ENCODE data around the gene ZC3H10. TPM values are rescaled to one million over a fixed set of nuclear protein-coding genes. Genes with fewer than 3 reads are reported as not detected.
"Not testable (repeated sequence)": the region's sequence is repeated elsewhere in the genome, so short reads cannot be mapped to it uniquely, and the experiment has no call there.

Gene ZC3H10
- total RNA-seq, 2 experiments from 2014 or later = 12.6 to 16.5 TPM

- peak overlapping the region; percentile 94 for H3K27ac ChIP-seq (ENCODE audit: low read depth, low read length, poor library complexity, severe bottlenecking)
- peaks cover 26% of the 10 kb centered on the region for H3K4me1 ChIP-seq (ENCODE audit: insufficient read depth, low read length, poor library complexity, severe bottlenecking)
- peaks cover 63% of the 10 kb centered on the region for H3K36me3 ChIP-seq (ENCODE audit: insufficient read depth, low read length)
- peak overlapping the region; percentile 91 for H3K4me3 ChIP-seq (ENCODE audit: low read depth, low read length, poor library complexity, severe bottlenecking)
- H4K20me1 ChIP-seq (ENCODE audit: insufficient read depth, low read length) = no peaks in the 10 kb centered on the region
- H3K9me2 ChIP-seq (ENCODE audit: insufficient read depth, low read length) = no peaks in the 10 kb centered on the region
- intact Hi-C loops (cut with micrococcal nuclease; ENCODE audit: unreplicated experiment) = loop anchor here (10.0 kb wide), 1 partner anchor 519 kb away; the partner anchor contains the start of gene BAZ2A
- no peak for DNase-seq (ENCODE audit: low spot score)
- TF ChIP-seq EZH2phosphoT487 (IDR thresholded peaks at IDR 0.05; ENCODE audit: borderline replicate concordance, low read depth, low read length) = no peak
- TF ChIP-seq, protein P1, sequence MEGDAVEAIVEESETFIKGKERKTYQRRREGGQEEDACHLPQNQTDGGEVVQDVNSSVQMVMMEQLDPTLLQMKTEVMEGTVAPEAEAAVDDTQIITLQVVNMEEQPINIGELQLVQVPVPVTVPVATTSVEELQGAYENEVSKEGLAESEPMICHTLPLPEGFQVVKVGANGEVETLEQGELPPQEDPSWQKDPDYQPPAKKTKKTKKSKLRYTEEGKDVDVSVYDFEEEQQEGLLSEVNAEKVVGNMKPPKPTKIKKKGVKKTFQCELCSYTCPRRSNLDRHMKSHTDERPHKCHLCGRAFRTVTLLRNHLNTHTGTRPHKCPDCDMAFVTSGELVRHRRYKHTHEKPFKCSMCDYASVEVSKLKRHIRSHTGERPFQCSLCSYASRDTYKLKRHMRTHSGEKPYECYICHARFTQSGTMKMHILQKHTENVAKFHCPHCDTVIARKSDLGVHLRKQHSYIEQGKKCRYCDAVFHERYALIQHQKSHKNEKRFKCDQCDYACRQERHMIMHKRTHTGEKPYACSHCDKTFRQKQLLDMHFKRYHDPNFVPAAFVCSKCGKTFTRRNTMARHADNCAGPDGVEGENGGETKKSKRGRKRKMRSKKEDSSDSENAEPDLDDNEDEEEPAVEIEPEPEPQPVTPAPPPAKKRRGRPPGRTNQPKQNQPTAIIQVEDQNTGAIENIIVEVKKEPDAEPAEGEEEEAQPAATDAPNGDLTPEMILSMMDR (conservative IDR thresholded peaks at IDR 0.05; ENCODE audit: low read length) = no peak
- peak overlapping the region; percentile 71 for H3K4me2 ChIP-seq (ENCODE audit: low read length)
- H3K9me3 ChIP-seq (ENCODE audit: low read length) = no peaks in the 10 kb centered on the region
- peak overlapping the region; percentile 62; the same call in 1 of the 2 replicates for H2AFZ ChIP-seq (ENCODE audit: low read length)
- H3K79me2 ChIP-seq (ENCODE audit: insufficient read depth, low read depth, low read length) = peaks cover 16% of the 10 kb centered on the region
- POLR2A ChIA-PET = interaction anchor here (0.5 to 5.7 kb wide), 4 partner anchors 11 to 298 kb away, joined by 4 to 64 read pairs (median 6); partner anchors contain the start of genes ORMDL2, PA2G4 and SARNP
- BruUV-seq (replicated peaks) = no TSS peak
- CTCF ChIA-PET (ENCODE audit: unreplicated experiment) = no interaction called here
Observed at GRCh38 chr12:56115329-56115728, 2.7 kb upstream of the ZC3H10 start.

DNA sequence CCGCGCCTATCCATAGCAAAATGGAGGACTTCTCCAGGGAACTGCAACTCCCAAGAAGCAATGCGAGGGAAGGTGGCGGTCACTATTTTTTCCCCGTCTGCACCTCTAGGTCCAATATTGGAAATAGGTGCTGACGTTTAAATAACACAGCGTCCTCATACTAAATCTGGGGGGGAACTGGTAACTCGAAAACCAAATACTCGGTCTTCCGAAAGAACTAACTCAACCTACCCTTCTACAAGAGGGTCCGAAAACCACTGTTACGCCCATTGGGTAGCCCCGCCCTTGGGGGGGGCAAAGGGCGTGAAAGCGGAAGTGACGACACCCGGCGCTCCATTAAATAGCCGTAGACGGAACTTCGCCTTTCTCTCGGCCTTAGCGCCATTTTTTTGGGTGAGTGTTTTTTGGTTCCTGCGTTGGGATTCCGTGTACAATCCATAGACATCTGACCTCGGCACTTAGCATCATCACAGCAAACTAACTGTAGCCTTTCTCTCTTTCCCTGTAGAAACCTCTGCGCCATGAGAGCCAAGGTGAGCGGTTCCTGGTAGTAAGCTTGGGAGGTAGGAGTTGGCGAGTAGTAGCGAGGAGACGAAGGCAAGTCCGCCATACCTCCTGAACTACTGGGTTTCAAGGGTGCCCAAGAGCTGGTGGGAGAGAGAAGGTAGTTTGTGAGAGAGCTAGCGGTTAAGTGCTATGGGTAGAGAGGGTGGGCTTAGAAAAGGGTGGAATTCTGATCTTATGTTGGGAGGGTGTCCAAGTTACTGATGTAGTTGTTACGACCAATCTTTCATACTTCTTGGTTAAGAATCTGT lies 1.6 kb upstream of the ZC3H10 start, which contains the start of gene RPL41:
Gene RPL41, plus strand, starts transcription at position 367 of the 815 bp plus-strand sequence.
- H3K79me2 ChIP-seq (ENCODE audit: insufficient read depth, low read depth, low read length) = peaks cover 16% of the 10 kb centered on the region
- H3K4me3 ChIP-seq (ENCODE audit: low read depth, low read length, poor library complexity, severe bottlenecking) = peak within 1 kb of the TSS; percentile 91
- H4K20me1 ChIP-seq (ENCODE audit: insufficient read depth, low read length) = no peaks in the 10 kb centered on the region
- no peaks in the 10 kb centered on the region for H3K9me2 ChIP-seq (ENCODE audit: insufficient read depth, low read length)
- peaks cover 26% of the 10 kb centered on the region for H3K4me1 ChIP-seq (ENCODE audit: insufficient read depth, low read length, poor library complexity, severe bottlenecking)
- no peak for TF ChIP-seq EZH2phosphoT487 (IDR thresholded peaks at IDR 0.05; ENCODE audit: borderline replicate concordance, low read depth, low read length)
- TF ChIP-seq, protein P1 (conservative IDR thresholded peaks at IDR 0.05; ENCODE audit: low read length) = no peak; the same call in 1 of the 2 replicates
- POLR2A ChIA-PET = interaction anchor here (0.6 to 5.7 kb wide), 19 partner anchors 8 to 512 kb away, joined by 3 to 64 read pairs (median 4); partner anchors contain the start of genes ESYT1, PA2G4, RNF41 and SMARCC2
- intact Hi-C loops (cut with micrococcal nuclease; ENCODE audit: unreplicated experiment) = loop anchor here (1.0 to 10.0 kb wide), 3 partner anchors 11 to 518 kb away; partner anchors contain the start of gene BAZ2A
- H3K36me3 ChIP-seq (ENCODE audit: insufficient read depth, low read length) = peaks cover 63% of the 10 kb centered on the region
- peak within 1 kb of the TSS; percentile 94 for H3K27ac ChIP-seq (ENCODE audit: low read depth, low read length, poor library complexity, severe bottlenecking)
- H3K4me2 ChIP-seq (ENCODE audit: low read length) = peak within 1 kb of the TSS; percentile 71
- H3K9me3 ChIP-seq (ENCODE audit: low read length) = no peaks in the 10 kb centered on the region
- H2AFZ ChIP-seq (ENCODE audit: low read length) = peak within 1 kb of the TSS; percentile 62
- DNase-seq (ENCODE audit: low spot score) = peak; percentile 97
- BruUV-seq (replicated peaks) = no TSS peak
- CTCF ChIA-PET (ENCODE audit: unreplicated experiment) = interaction anchor here (1.0 kb wide), 2 partner anchors 12 to 73 kb away, joined by 4 read pairs; partner anchors contain the start of genes PA2G4 and SMARCC2

GRCh38 chr12:56117082-56117706 lies 872 bp upstream of the ZC3H10 start:
- not testable (repeated sequence) for H3K9me2 ChIP-seq (ENCODE audit: insufficient read depth, low read length); H3K9me3 ChIP-seq (ENCODE audit: low read length); H4K20me1 ChIP-seq (ENCODE audit: insufficient read depth, low read length); H2AFZ ChIP-seq (ENCODE audit: low read length)
- Histone ChIP-seq H3K4me1 (ENCODE audit: insufficient read depth, low read length, poor library complexity, severe bottlenecking) (peaks cover 26% of the 10 kb centered on the region), H3K4me3 (ENCODE audit: low read depth, low read length, poor library complexity, severe bottlenecking) (peak overlapping the region; percentile 91), H3K27ac (ENCODE audit: low read depth, low read length, poor library complexity, severe bottlenecking) (peak overlapping the region; percentile 94), H3K79me2 (ENCODE audit: insufficient read depth, low read depth, low read length) (peaks cover 16% of the 10 kb centered on the region), H3K36me3 (ENCODE audit: insufficient read depth, low read length) (peaks cover 65% of the 10 kb centered on the region), H3K4me2 (ENCODE audit: low read length) (peak overlapping the region; percentile 71)
- DNase-seq (ENCODE audit: low spot score) = peak; percentile 35
- CTCF ChIA-PET (ENCODE audit: unreplicated experiment) = interaction anchor here (1.0 kb wide), 2 partner anchors 13 to 72 kb away, joined by 4 read pairs; partner anchors contain the start of genes PA2G4 and SMARCC2
- BruUV-seq (replicated peaks) = TSS peak; percentile 97
- POLR2A ChIA-PET = interaction anchor here (0.6 to 5.7 kb wide), 21 partner anchors 7 to 511 kb away, joined by 3 to 64 read pairs (median 4); partner anchors contain the start of genes ESYT1, PA2G4, RNF41 and SMARCC2
- intact Hi-C loops (cut with micrococcal nuclease; ENCODE audit: unreplicated experiment) = loop anchor here (2.0 to 10.0 kb wide), 2 partner anchors 378 to 518 kb away; partner anchors contain the start of gene BAZ2A

Measured in OCI-LY7 (cell line).